ENCODE data around the gene LRP1B.

Gene LRP1B

DNA sequence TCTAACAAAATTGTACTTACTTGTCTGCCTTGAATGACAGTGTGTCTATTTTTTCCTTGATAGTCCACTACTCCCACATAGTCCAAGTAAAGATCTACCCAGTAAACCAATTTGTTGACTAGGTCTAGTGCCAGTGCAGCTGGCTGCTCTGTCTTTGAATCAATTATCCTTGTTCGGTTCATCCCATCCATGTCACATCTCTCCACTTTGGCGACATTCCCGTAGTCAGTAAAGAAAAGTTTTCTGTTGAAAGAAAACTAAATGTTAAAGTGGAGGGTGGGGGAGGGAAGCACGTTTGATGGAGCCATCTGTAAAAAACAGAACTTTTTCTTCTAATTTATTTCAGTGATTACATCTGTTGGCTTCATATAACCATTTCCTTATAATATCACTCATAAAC, 1068.8 kb downstream of the LRP1B start:
- DNase-seq: no peak

DNA sequence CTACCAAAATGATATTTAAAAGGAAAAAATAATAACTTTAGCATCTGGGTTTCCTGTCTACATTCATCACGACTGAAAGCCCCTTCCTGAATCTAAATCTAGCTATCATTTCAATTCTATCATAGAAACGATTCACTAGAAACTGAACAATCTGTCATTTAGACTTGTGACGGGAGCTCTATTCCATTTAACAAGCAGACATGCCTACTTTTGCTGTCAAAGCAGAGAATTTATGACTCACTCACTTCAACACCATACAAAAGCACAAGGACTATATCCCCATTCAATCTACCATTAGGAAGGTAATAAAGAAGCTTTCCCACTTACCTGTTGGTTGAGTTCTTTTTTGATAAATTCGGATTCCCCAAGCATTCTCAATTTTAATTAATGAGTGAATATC, 1072.3 kb downstream of the LRP1B start:
- no peak for DNase-seq

- DNase-seq: no peak
Measured at GRCh38 chr2:141055531-141055930, 1075.3 kb downstream of the LRP1B start.

DNA sequence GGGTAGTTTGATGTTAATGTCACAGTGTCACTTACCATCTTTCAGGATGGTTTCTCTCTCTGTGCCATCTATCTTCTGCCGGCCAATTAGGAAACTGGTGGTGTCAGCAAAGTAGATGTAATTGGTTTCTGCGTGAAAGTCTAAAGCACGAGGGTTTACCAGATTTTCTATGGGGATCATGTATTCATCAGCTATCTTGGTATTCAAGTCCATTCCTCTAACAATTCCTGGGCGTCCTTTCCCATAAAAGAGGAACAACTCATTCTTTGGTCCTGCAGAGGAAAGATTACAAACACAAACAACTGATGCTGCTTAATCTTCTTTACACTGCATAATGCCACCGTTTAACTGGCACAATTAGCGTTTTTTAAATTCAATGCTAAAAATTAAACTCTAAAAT, 1081.9 kb downstream of the LRP1B start:
- DNase-seq: no peak

DNA sequence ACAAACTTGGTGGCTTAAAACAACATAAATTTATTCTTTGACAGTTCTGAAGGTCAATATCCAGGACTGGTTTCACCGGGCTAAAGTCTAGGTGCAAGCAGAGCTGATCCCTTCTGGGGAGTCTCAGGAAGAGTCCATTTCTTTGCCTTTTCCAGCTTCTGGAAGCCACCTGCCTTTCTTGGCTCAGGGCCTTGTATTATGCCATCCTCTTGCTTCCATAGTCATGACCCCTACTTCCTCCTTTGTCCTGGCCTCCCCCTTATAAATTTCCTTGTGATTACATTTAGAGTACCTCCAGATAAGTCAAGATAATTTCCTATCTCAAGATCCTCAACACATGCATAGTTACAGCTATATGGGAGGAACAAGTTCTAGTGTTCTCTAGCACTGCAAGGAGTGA, 1089.5 kb downstream of the LRP1B start:
- no peak for DNase-seq

DNA sequence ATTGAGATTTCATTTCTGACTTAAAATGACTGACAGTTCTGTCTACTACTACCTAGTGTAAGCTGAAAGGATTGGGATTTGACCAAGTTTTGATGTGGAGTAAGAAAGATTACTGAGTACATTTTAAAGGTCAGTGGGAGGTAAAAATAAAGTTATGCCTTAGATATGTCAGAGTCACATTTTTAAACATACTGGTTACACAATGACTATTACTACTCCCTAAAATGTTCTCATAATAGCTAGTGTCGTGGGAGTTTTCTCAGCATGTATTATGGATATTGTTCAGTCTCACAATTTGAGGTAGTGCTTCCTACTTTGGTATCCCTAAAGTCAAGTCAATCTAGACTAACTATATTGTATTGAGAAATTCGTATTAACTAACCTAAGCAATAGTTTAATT, 1092.5 kb downstream of the LRP1B start:
- DNase-seq: no peak

- no peak for DNase-seq
Measured at GRCh38 chr2:141037361-141037760, 1093.5 kb downstream of the LRP1B start.

GRCh38 chr2:141035846-141036420, 1094.9 kb downstream of the LRP1B start:
- no peak for DNase-seq

DNA sequence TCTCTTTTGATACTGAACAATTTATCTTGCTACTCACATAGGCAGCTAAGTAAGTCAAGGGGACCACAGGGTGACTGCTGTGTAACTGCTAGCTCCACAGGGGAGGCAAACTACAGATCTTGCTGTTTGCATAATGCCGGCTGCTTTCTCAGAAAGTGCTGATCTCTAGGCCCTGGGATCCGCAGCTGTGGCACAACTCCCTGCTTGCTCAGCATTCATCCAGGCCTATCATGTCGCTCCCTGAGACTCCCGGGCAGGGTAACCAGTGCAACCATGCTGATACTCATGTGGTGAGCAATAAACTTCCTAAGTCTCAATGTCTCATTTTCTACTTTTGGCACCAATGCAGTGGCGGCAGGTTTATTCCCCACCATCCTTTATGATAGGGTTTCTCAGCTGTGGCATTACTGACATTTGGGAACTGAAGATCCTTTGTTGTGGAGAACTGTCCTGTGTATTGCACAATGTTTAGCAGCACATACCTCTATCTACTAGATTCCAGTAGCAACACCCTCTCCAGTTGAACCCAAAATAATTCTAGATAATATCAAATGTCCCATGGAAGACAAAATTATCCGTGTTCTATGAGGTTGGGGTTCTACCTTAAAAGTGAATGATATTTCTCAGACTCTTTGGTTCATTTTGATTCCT, 1101.3 kb downstream of the LRP1B start:
- DNase-seq: no peak

DNA sequence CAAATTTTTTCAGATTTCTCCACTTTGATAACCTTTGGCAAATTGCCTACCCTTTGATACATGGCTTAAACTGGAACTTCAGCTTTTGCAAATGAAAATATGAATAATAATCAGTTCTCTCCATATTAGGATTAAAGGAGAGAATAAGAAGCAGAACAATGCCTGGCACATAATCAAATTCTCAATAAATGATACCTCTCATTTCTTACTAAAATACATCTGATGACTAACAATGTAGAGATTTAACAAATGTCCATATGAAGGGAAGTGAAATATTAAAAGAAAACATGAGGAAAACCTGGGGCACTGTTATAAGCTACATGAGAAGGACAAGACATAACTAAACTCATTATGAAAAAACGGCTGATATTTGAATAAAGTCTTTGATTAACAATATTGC, 1103.6 kb downstream of the LRP1B start:
- DNase-seq: no peak

DNA sequence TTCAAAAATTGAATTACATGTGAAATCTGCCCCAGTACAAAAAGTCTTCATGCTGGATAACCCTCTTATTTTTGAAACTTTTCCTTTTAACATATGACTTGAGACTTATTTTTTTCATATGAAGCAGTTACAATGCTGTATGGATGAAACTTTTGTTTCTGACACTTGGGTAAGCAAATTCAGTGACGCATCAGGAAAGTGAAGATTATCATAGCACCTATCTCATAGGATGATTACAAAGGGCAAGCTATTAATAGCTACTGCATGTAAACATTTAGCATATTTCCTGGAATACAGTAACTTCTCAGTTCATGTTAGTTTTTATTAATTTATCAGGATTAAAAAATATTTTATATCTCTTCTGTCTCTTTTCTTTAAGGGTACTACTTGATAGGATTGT, 1109.2 kb downstream of the LRP1B start:
- no peak for DNase-seq

- no peak for DNase-seq
Measured at GRCh38 chr2:141021109-141021508, 1109.7 kb downstream of the LRP1B start.

- no peak for DNase-seq
Measured at GRCh38 chr2:141020346-141020745, 1110.5 kb downstream of the LRP1B start.

GRCh38 chr2:141015341-141016047, 1115.3 kb downstream of the LRP1B start:
- no peak for DNase-seq

DNA sequence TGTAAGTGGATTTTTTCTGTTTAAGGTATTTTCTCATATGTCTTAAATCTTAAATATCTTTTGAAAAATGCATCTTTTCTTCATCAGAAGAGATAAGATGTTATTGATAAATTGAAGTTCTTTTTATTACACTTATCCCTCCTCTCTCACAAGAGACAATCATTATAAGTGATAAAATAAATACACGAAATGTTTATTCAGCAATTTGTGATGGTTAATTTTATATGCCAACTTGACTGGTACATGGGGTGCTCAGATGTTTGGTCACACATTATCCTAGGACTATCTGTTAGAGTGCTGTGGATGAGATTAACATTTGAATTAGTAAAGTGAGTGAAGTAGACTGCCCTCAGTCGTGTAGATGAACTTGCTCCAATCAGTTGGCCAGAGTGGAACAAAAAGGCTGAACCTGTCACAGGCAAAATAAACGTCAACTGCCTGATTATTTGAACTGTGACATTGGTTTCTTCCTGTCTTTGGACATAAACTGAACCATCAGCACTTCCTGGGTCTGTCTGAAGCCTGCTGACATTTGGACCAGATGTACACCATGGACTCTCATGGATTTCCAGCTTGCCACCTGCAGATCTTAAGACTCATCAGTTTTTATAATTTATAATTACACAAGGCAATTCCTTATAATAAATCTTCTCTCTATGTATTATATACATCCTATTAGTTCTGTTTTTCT, 1126.7 kb downstream of the LRP1B start:
- DNase-seq: no peak

- DNase-seq: no peak
Measured at GRCh38 chr2:141001750-141002149, 1129.1 kb downstream of the LRP1B start.

GRCh38 chr2:140998577-140998976, 1132.2 kb downstream of the LRP1B start:
- no peak for DNase-seq

GRCh38 chr2:140998017-140998416, 1132.8 kb downstream of the LRP1B start:
- no peak for DNase-seq

- no peak for DNase-seq
Measured at GRCh38 chr2:140994856-140995255, 1136.0 kb downstream of the LRP1B start.

DNA sequence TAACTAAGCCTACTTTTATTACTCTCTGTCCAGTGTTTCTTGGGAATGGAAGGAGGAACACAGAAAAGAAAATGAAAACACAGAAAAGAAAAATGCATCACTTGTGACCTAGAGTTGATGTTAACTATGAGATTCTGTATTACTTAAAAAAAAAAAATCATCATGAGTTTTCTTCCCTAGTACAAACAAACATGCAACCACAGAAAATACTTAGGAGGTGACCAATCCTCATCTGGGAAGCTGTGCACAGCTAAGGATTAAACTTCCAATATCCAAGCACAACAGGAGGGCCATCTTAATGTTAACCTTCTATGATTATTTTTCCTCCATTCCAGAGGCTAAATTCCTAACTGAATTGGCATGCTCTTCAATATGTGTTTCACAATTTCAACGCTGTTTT, 1140.4 kb downstream of the LRP1B start:
- no peak for DNase-seq

GRCh38 chr2:140988597-140988996, 1142.2 kb downstream of the LRP1B start:
- no peak for DNase-seq

DNA sequence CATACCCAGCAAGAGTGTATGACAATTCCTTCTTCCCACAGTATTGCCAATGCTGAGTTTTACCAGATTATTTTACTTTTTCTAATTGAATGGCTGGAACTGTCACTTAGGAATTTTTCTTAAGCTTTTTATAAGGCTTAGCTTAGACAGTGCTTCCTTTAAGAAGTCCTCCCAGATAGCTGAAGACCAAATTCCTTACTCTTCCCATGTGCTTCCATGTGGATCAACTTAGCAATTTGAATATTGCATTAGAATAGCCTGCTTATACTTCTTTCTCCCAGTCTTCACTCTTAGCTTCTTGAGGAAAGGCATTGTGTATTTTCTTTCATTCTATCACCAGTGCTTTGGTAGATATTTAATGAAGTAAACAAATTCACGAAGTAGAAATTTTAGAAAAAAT, 1144.4 kb downstream of the LRP1B start:
- DNase-seq: no peak

- no peak for DNase-seq
Measured at GRCh38 chr2:140975237-140975636, 1155.6 kb downstream of the LRP1B start.

DNA sequence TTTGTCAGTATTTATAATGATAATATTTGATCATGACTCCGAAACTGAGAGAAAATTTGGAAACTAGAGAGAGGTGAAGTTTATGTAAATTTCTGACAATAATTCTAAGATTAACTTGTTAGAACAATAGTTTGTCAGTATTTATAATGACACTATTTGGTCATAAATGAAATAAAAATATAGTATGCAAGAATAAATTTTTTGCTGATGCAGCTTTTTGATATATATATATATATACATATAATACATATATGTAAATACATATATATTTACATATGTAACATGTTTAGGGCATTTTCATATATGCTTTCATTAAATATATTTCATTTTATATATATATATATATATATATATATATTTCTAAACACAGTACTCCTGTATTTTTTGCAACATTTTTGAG, 1158.1 kb downstream of the LRP1B start:
- DNase-seq: no peak

Measured in NCI-H2107 (cell line).